ENCODE results near the gene MCM9.

Gene MCM9

DNA sequence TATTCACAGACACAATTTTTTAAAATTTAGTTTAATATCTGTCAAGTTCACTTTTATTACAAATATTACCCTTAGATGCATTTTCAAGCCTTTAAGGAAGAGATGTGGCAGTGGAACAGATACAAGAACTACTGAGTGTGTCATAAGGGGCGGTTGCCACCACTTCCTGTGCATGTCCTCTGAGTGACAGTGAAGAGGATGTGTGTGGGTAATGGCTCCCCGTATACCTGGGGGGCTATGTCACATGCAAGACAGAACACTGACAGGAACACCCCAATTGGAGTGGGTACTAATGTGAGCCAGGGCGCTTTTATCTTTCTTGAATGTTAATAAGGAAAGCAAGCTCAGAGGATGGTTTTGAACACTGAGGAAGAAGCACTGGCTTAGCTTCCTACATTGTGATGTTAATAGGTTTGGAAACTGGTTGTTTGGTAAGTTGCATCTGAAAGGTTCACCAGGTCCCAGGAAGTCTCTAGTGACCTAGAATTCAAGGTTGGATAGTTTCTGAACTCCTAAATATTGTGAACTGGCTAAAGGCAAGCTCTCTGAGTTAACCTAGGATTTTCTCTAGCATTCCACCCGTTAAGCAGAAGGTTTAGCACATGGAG, 124.4 kb downstream of the MCM9 start:
- Histone ChIP-seq H3K36me3 (ENCODE audit: control insufficient read depth, low read length) (no peaks in the 10 kb centered on the region; the same call in 1 of the 2 replicates), H3K9me3 (ENCODE audit: control insufficient read depth, insufficient read depth, low read length) (no peaks in the 10 kb centered on the region), H3F3A (ENCODE audit: control insufficient read depth, insufficient read depth) (peaks cover 4% of the 10 kb centered on the region; the same call in 1 of the 2 replicates), H4K20me1 (ENCODE audit: control insufficient read depth, insufficient read depth, low read depth, low read length) (no peaks in the 10 kb centered on the region), H3K4me2 (ENCODE audit: low read length) (peak overlapping the region; percentile 28), H3K79me2 (ENCODE audit: control insufficient read depth, low read length) (no peaks in the 10 kb centered on the region), H3K9me2 (replicated peaks; ENCODE audit: control insufficient read depth, low read length) (no peaks in the 10 kb centered on the region), H3K4me3 (ENCODE audit: low read length) (peak overlapping the region; percentile 26; the same call in 1 of the 2 replicates), H3K4me1 (ENCODE audit: control insufficient read depth, low read length) (peaks cover 25% of the 10 kb centered on the region), H3K27ac (ENCODE audit: low read depth, low read length) (no peak overlapping the region), H3K27me3 (ENCODE audit: control insufficient read depth, low read length) (no peaks in the 10 kb centered on the region)
- no peak for TF ChIP-seq CTCF (IDR thresholded peaks at IDR 0.05; ENCODE audit: low read depth, low read length, poor library complexity, severe bottlenecking)
- TF ChIP-seq EZH2phosphoT487 (IDR thresholded peaks at IDR 0.05; ENCODE audit: borderline replicate concordance, low read length): no peak

DNA sequence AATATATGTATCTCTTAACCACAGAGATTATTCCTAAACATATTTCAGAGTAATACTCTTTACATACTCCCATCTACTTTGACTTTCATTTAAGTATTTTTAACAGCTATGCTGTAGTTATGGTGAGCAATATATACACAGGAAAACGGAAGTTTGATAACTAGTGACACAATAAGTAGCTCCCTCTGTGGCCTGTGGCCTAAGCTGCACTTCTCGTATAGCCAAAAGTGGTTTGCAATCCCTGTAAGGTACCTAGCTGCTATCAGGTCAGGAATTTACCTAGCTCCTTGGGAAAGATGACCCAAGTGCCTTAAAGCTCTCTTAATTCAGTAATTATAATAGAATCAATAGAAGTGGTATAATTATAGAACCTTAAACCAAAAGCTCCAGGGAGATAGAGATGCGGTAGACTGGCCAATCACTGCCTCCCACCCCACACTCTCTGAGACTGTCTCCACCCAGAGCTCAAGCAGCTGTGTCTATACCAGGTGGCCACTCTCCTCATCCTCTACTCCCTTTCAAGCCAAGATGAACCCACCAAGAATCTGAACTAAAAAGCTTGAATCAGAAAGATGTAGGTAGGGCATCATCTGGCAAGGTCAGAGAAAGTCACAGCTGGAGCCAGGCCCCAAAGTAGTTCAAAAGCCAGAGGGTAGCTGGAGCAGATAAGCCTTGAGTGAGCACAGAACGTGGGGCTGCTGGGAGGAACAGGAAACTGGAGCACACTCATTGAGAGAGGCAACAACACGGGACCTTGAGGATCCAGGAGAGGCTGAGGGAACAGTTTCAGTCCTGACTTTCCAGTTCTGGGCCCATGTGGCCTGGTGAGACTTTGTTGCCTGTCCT, 125.9 kb downstream of the MCM9 start:
- Histone ChIP-seq H3K79me2 (ENCODE audit: control insufficient read depth, low read length) (no peaks in the 10 kb centered on the region), H3K4me3 (ENCODE audit: low read length) (no peak overlapping the region), H3K27ac (ENCODE audit: low read depth, low read length) (no peak overlapping the region), H3K36me3 (ENCODE audit: control insufficient read depth, low read length) (no peaks in the 10 kb centered on the region; the same call in 1 of the 2 replicates), H4K20me1 (ENCODE audit: control insufficient read depth, insufficient read depth, low read depth, low read length) (no peaks in the 10 kb centered on the region), H3K27me3 (ENCODE audit: control insufficient read depth, low read length) (no peaks in the 10 kb centered on the region), H3K4me2 (ENCODE audit: low read length) (0 out of 2 replicates have a peak overlapping the region, but pooled peaks have one; percentile 5), H3F3A (ENCODE audit: control insufficient read depth, insufficient read depth) (peaks cover 4% of the 10 kb centered on the region; the same call in 1 of the 2 replicates), H3K4me1 (ENCODE audit: control insufficient read depth, low read length) (peaks cover 25% of the 10 kb centered on the region), H3K9me3 (ENCODE audit: control insufficient read depth, insufficient read depth, low read length) (no peaks in the 10 kb centered on the region), H3K9me2 (replicated peaks; ENCODE audit: control insufficient read depth, low read length) (no peaks in the 10 kb centered on the region)
- TF ChIP-seq CTCF (IDR thresholded peaks at IDR 0.05; ENCODE audit: low read depth, low read length, poor library complexity, severe bottlenecking) (no peak), EZH2phosphoT487 (IDR thresholded peaks at IDR 0.05; ENCODE audit: borderline replicate concordance, low read length) (no peak)

DNA sequence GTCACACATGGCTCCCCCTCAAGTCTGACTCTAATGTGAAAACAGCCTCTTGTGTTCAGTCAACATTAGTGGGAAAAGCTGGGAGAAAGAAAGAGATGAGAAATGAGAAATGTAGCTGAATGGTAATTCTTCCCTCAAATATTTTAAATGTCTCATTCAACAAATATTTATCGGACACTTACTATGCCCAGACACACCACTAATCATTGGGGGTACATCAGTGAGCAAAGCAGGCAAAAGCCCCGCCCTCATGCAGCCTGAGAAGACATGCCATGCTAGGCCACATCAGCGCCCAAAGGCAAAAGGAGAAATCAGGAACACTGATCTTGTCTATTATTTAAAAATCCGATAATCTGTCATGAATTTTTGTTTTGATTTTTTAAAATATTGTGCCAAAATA, 130.9 kb downstream of the MCM9 start:
- Histone ChIP-seq H3K9me2 (replicated peaks; ENCODE audit: control insufficient read depth, low read length) (no peaks in the 10 kb centered on the region), H3K27ac (ENCODE audit: low read depth, low read length) (no peak overlapping the region), H3K9me3 (ENCODE audit: control insufficient read depth, insufficient read depth, low read length) (no peaks in the 10 kb centered on the region), H3K27me3 (ENCODE audit: control insufficient read depth, low read length) (no peaks in the 10 kb centered on the region), H3K36me3 (ENCODE audit: control insufficient read depth, low read length) (no peaks in the 10 kb centered on the region), H3K4me1 (ENCODE audit: control insufficient read depth, low read length) (peaks cover 15% of the 10 kb centered on the region), H4K20me1 (ENCODE audit: control insufficient read depth, insufficient read depth, low read depth, low read length) (no peaks in the 10 kb centered on the region), H3K4me2 (ENCODE audit: low read length) (no peak overlapping the region), H3K79me2 (ENCODE audit: control insufficient read depth, low read length) (no peaks in the 10 kb centered on the region), H3K4me3 (ENCODE audit: low read length) (no peak overlapping the region), H3F3A (ENCODE audit: control insufficient read depth, insufficient read depth) (peaks cover 4% of the 10 kb centered on the region; the same call in 1 of the 2 replicates)
- TF ChIP-seq EZH2phosphoT487 (IDR thresholded peaks at IDR 0.05; ENCODE audit: borderline replicate concordance, low read length): no peak
- no peak for TF ChIP-seq CTCF (IDR thresholded peaks at IDR 0.05; ENCODE audit: low read depth, low read length, poor library complexity, severe bottlenecking)
